IMR-90 (cell line): ENCODE data around the gene LCA5. TPM values are rescaled to one million over a fixed set of nuclear protein-coding genes. Genes with fewer than 3 reads are reported as not detected.

Experiments
- ATAC-seq: fragments of 200-7000 bp; cut with Tn5 transposase; 2 replicates; pipeline ENCODE4 v1.9.1; 2020; ENCODE audit warnings: low read depth, mild to moderate bottlenecking, moderate library complexity
- BruUV-seq: library from RNA; stranded (reverse); fragments of 400-500 nt; replicated peaks from 2 replicates; lab custom pipeline; 2021; lab: Mats Ljungman, UMichigan
- CTCF ChIA-PET: fragments of 300-600 bp; formaldehyde crosslinking; extraction: SDS; loops from one replicate; lab custom pipeline; 2021; ENCODE audit warnings: antibody characterized with exemption; lab: Yijun Ruan, JAX
- POLR2A ChIA-PET: fragments of 300-600 bp; sonication (Branson Sonifier 250); formaldehyde crosslinking; loops from one replicate; lab custom pipeline; 2022; ENCODE audit warnings: antibody characterized with exemption; ENCODE audit not compliant: unreplicated experiment; lab: Charles Lee
- DNase-seq: peaks from one replicate; pipeline ENCODE4 v3.0.0; 2013
- H2AFZ ChIP-seq: replicated peaks from 2 replicates; pipeline ENCODE3; 2013; ENCODE audit warnings: low read length, mild to moderate bottlenecking; ENCODE audit not compliant: poor library complexity
- H2AK5ac ChIP-seq: 2 replicates; pipeline ENCODE4 v1.6.1; 2013; ENCODE audit warnings: low read depth, low read length, inconsistent platforms
- H2AK9ac ChIP-seq: replicated peaks from 2 replicates; pipeline ENCODE3; 2013; ENCODE audit warnings: mild to moderate bottlenecking, low read depth, low read length, moderate library complexity; ENCODE audit not compliant: poor library complexity
- H2BK120ac ChIP-seq: 2 replicates; pipeline ENCODE4 v1.6.1; 2013; ENCODE audit warnings: low read depth, low read length, inconsistent platforms
- H2BK15ac ChIP-seq: 3 replicates; pipeline ENCODE4 v1.6.1; 2013; ENCODE audit warnings: low read depth, low read length, inconsistent platforms
- H2BK20ac ChIP-seq: 2 replicates; pipeline ENCODE4 v1.6.1; 2013; ENCODE audit warnings: low read depth, mild to moderate bottlenecking, inconsistent platforms, low read length, moderate library complexity
- H2BK5ac ChIP-seq: 2 replicates; pipeline ENCODE4 v1.6.1; 2013; ENCODE audit warnings: mild to moderate bottlenecking, low read depth, low read length, inconsistent platforms; ENCODE audit not compliant: poor library complexity, severe bottlenecking
- H3K14ac ChIP-seq: replicated peaks from 2 replicates; pipeline ENCODE4 v1.6.1; 2013; ENCODE audit warnings: low read depth, low read length, inconsistent platforms
- H3K18ac ChIP-seq: 2 replicates; pipeline ENCODE4 v1.6.1; 2013; ENCODE audit warnings: low read depth, low read length, control low read depth
- H3K23ac ChIP-seq: 2 replicates; pipeline ENCODE4 v1.6.1; 2013; ENCODE audit warnings: low read depth, low read length, inconsistent platforms
- H3K27ac ChIP-seq: 2 replicates; pipeline ENCODE4 v1.5.1; 2013; ENCODE audit warnings: mild to moderate bottlenecking, control low read depth, low read length; ENCODE audit not compliant: insufficient read depth
- H3K27me3 ChIP-seq: 2 replicates; pipeline ENCODE4 v1.6.1; 2013; ENCODE audit warnings: low read length; ENCODE audit not compliant: control insufficient read depth, insufficient read depth
- H3K36me3 ChIP-seq: 2 replicates; pipeline ENCODE4 v1.6.1; 2013; ENCODE audit warnings: low read length, mixed read lengths; ENCODE audit not compliant: control insufficient read depth, insufficient read depth
- H3K4ac ChIP-seq: 2 replicates; pipeline ENCODE4 v1.6.1; 2013; ENCODE audit warnings: low read depth, low read length, inconsistent platforms
- H3K4me1 ChIP-seq: 2 replicates; pipeline ENCODE4 v1.6.1; 2013; ENCODE audit warnings: low read length, mixed read lengths; ENCODE audit not compliant: control insufficient read depth, insufficient read depth
- H3K4me2 ChIP-seq: 2 replicates; pipeline ENCODE4 v1.6.1; 2013; ENCODE audit warnings: low read depth, mild to moderate bottlenecking, control low read depth, low read length, moderate library complexity
- H3K4me3 ChIP-seq: 2 replicates; pipeline ENCODE4 v1.5.1; 2013; ENCODE audit warnings: low read depth, mild to moderate bottlenecking, control low read depth, low read length, moderate library complexity; ENCODE audit not compliant: insufficient read depth
- H3K56ac ChIP-seq: 2 replicates; pipeline ENCODE4 v1.6.1; 2013; ENCODE audit warnings: low read length, inconsistent platforms; ENCODE audit not compliant: insufficient read depth; ENCODE audit errors: extremely low read depth
- H3K79me1 ChIP-seq, 2 experiments: 2 replicates each; pipeline ENCODE4 v1.6.1; 2013; ENCODE audit warnings: low read length in 2 of 2, inconsistent platforms in 1 of 2, low read depth in 1 of 2
- H3K9ac ChIP-seq: 2 replicates; pipeline ENCODE4 v1.6.1; 2013; ENCODE audit warnings: low read depth, low read length, control low read depth
- H3K9me1 ChIP-seq: 2 replicates; pipeline ENCODE4 v1.6.1; 2013; ENCODE audit warnings: low read length, inconsistent platforms; ENCODE audit not compliant: insufficient read depth
- H3K9me3 ChIP-seq: 2 replicates; pipeline ENCODE4 v1.6.1; 2013; ENCODE audit warnings: low read length; ENCODE audit not compliant: control insufficient read depth, insufficient read depth
- H4K20me1 ChIP-seq: 2 replicates; pipeline ENCODE4 v1.6.1; 2013; ENCODE audit warnings: low read length, inconsistent platforms; ENCODE audit not compliant: insufficient read depth
- H4K5ac ChIP-seq: 2 replicates; pipeline ENCODE4 v1.6.1; 2013; ENCODE audit warnings: mild to moderate bottlenecking, low read depth, low read length, control low read depth
- H4K8ac ChIP-seq, 2 experiments: 2 replicates each; pipeline ENCODE4 v1.6.1; 2013; ENCODE audit warnings: low read depth in 2 of 2, low read length in 2 of 2, control low read depth in 1 of 2, inconsistent platforms in 1 of 2
- H4K91ac ChIP-seq: 2 replicates; pipeline ENCODE4 v1.6.1; 2013; ENCODE audit warnings: low read depth, low read length, inconsistent platforms; ENCODE audit not compliant: insufficient read depth
- BHLHE40 ChIP-seq: fragments of 150-350 bp; IDR thresholded peaks from 2 replicates; pipeline ENCODE4 v1.6.1; 2016; ENCODE audit warnings: mild to moderate bottlenecking, low read depth, low read length
- CEBPB ChIP-seq: IDR thresholded peaks from 2 replicates; pipeline ENCODE4 v1.6.1; 2012; ENCODE audit warnings: low read depth, low read length, improper control_type of control experiment
- CHD1 ChIP-seq: IDR thresholded peaks from 2 replicates; pipeline ENCODE4 v1.6.1; 2012; ENCODE audit warnings: low read depth, low read length, improper control_type of control experiment
- FOS ChIP-seq: fragments of 150-350 bp; IDR thresholded peaks from 2 replicates; pipeline ENCODE4 v1.6.1; 2016; ENCODE audit warnings: low read depth, low read length
- MAFK ChIP-seq: IDR thresholded peaks from 2 replicates; pipeline ENCODE4 v1.6.1; 2012; ENCODE audit warnings: low read depth, low read length, improper control_type of control experiment
- MAZ ChIP-seq: IDR thresholded peaks from 2 replicates; pipeline ENCODE4 v1.6.1; 2012; ENCODE audit warnings: low read depth, mild to moderate bottlenecking, low read length, improper control_type of control experiment, moderate library complexity, borderline replicate concordance
- MXI1 ChIP-seq: IDR thresholded peaks from 2 replicates; pipeline ENCODE4 v1.6.1; 2012; ENCODE audit warnings: low read depth, mild to moderate bottlenecking, low read length, moderate library complexity, borderline replicate concordance
- POLR2A ChIP-seq: IDR thresholded peaks from 2 replicates; pipeline ENCODE4 v1.6.1; 2012; ENCODE audit warnings: mild to moderate bottlenecking, low read depth, low read length
- RCOR1 ChIP-seq: IDR thresholded peaks from 2 replicates; pipeline ENCODE4 v1.6.1; 2012; ENCODE audit warnings: mild to moderate bottlenecking, low read length, improper control_type of control experiment; ENCODE audit not compliant: insufficient replicate concordance
- RFX5 ChIP-seq: IDR thresholded peaks from 2 replicates; pipeline ENCODE4 v1.8.0; 2012; ENCODE audit warnings: low read depth, mild to moderate bottlenecking, low read length, moderate library complexity
- SMC3 ChIP-seq: fragments of 150-350 bp; IDR thresholded peaks from 2 replicates; pipeline ENCODE4 v1.6.1; 2016; ENCODE audit warnings: low read depth, mild to moderate bottlenecking, antibody characterized with exemption, low read length, moderate library complexity
- WGBS, 2 experiments: methylation state at CpG; one replicate each; pipeline versions ENCODE4 v1.1.5 to v1.1.7; 2013; ENCODE audit warnings: missing lambda C conversion rate in 2 of 2; ENCODE audit not compliant: insufficient read length in 1 of 2; ENCODE audit errors: extremely low coverage in 2 of 2; 5-methylcytosine and 5-hydroxymethylcytosine counted together
- dilution Hi-C: fragments of 300-500 bp; cut with HindIII; formaldehyde crosslinking; loops from one replicate; pipeline ENCODE4 v1.14.3; 2018; ENCODE audit warnings: low sequenced_read_pairs; ENCODE audit not compliant: unreplicated experiment
- in situ Hi-C: fragments of 300-500 bp; cut with MboI; formaldehyde crosslinking; loops from 3 replicates; pipeline ENCODE4 v1.14.3; 2019; ENCODE audit warnings: low sequenced_read_pairs, inconsistent platforms, mixed read lengths
- intact Hi-C: fragments of 100-400 bp; cut with micrococcal nuclease; formaldehyde crosslinking; loops from 2 replicates; pipeline ENCODE4 v1.10.0; 2022
- polyA plus RNA-seq, 3 experiments: library from polyadenylated mRNA; depleted of rRNA; stranded (reverse); fragments of >200 nt; gene quantifications; 2 replicates each; pipeline ENCODE4 v1.2.3, GENCODE V29; 2012; ENCODE audit warnings: low replicate concordance in 1 of 3
- total RNA-seq: library from RNA; depleted of rRNA; stranded (reverse); fragments of >200 nt; gene quantifications from 2 replicates; pipeline ENCODE4 v1.2.3, GENCODE V29; 2012
- TF ChIP-seq, protein P1 (sequence below): fragments of 150-350 bp; IDR thresholded peaks from 2 replicates; pipeline ENCODE4 v1.6.1; 2017; ENCODE audit warnings: mild to moderate bottlenecking, antibody characterized with exemption, low read length, low read depth
- TF ChIP-seq, protein P2 (sequence below): fragments of 150-350 bp; IDR thresholded peaks from 2 replicates; pipeline ENCODE4 v1.6.1; 2016; ENCODE audit warnings: low read depth, mild to moderate bottlenecking, low read length, moderate library complexity, borderline replicate concordance
- TF ChIP-seq, protein P3 (sequence below): conservative IDR thresholded peaks from 2 replicates; pipeline ENCODE4 v1.5.1; 2012; ENCODE audit warnings: mild to moderate bottlenecking, low read depth, low read length, improper control_type of control experiment

LCA5 gene
- total and polyA plus RNA-seq, 2 of the 4 experiments (the other 2 are of a cell fraction) = 1.2 to 2.0 TPM

DNA sequence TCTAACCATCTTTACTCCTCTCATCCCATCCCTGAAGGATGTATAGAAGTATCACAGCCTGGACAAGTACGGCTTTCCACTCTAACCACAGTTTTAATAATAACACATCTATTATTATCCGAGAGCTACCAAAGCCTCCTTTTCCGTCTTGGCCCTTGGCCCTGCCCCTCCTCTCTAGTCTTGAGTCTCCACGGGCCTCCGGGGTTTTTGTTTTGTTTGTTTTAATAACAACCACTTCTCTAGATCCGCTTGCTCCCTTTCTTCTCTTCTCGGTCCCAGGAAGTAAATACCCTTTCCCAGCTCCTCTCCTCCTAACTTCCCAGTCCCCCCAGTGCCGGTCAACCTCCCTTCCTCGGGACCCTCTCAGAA lies 661 bp downstream of the LCA5 start:
- H3K9ac ChIP-seq = peak overlapping the region; percentile 70
- peak overlapping the region; percentile 61 for H3K4ac ChIP-seq
- H4K91ac ChIP-seq = peak overlapping the region; percentile 16
- peaks cover 12 to 14% of the 10 kb centered on the region in 2 experiments; a peak in 3 of 4 replicates for H3K79me1 ChIP-seq
- H2BK120ac ChIP-seq = 0 out of 2 replicates have a peak overlapping the region, but pooled peaks have one; percentile 55
- intact Hi-C loops (loop anchor here (2.0 kb wide), 1 partner anchor 116 kb away; no protein-coding TSS in a partner anchor), dilution Hi-C loops (no loop called here), in situ Hi-C loops (loop anchor here (10.0 kb wide), 1 partner anchor 312 kb away; no protein-coding TSS in a partner anchor)
- ATAC-seq (peak; percentile 8), DNase-seq (peak; percentile 31)
- peak overlapping the region; percentile 98 for H2AFZ ChIP-seq
- peak overlapping the region; percentile 79 for H3K27ac ChIP-seq
- H3K18ac ChIP-seq = peak overlapping the region; percentile 18
- BruUV-seq = no TSS peak
- no peaks in the 10 kb centered on the region for H3K36me3 ChIP-seq
- POLR2A ChIA-PET = no interaction called here
- H4K5ac ChIP-seq = peak overlapping the region; percentile 9
- TF ChIP-seq MAFK (no peak), CEBPB (no peak), CHD1 (no peak), RFX5 (no peak), MXI1 (no peak), FOS (no peak), POLR2A (no peak), RCOR1 (no peak), MAZ (no peak), SMC3 (no peak), BHLHE40 (no peak)
- TF ChIP-seq, protein P1, sequence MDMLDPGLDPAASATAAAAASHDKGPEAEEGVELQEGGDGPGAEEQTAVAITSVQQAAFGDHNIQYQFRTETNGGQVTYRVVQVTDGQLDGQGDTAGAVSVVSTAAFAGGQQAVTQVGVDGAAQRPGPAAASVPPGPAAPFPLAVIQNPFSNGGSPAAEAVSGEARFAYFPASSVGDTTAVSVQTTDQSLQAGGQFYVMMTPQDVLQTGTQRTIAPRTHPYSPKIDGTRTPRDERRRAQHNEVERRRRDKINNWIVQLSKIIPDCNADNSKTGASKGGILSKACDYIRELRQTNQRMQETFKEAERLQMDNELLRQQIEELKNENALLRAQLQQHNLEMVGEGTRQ = no peak
- TF ChIP-seq, protein P2, sequence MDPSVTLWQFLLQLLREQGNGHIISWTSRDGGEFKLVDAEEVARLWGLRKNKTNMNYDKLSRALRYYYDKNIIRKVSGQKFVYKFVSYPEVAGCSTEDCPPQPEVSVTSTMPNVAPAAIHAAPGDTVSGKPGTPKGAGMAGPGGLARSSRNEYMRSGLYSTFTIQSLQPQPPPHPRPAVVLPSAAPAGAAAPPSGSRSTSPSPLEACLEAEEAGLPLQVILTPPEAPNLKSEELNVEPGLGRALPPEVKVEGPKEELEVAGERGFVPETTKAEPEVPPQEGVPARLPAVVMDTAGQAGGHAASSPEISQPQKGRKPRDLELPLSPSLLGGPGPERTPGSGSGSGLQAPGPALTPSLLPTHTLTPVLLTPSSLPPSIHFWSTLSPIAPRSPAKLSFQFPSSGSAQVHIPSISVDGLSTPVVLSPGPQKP = no peak
- TF ChIP-seq, protein P3, sequence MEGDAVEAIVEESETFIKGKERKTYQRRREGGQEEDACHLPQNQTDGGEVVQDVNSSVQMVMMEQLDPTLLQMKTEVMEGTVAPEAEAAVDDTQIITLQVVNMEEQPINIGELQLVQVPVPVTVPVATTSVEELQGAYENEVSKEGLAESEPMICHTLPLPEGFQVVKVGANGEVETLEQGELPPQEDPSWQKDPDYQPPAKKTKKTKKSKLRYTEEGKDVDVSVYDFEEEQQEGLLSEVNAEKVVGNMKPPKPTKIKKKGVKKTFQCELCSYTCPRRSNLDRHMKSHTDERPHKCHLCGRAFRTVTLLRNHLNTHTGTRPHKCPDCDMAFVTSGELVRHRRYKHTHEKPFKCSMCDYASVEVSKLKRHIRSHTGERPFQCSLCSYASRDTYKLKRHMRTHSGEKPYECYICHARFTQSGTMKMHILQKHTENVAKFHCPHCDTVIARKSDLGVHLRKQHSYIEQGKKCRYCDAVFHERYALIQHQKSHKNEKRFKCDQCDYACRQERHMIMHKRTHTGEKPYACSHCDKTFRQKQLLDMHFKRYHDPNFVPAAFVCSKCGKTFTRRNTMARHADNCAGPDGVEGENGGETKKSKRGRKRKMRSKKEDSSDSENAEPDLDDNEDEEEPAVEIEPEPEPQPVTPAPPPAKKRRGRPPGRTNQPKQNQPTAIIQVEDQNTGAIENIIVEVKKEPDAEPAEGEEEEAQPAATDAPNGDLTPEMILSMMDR = no peak
- WGBS, 2 experiments = 0% methylated on average over 4 of the region's 9 CpGs; no CpG with 5 or more reads in 1 of the 2 experiments
- H3K9me3 ChIP-seq = no peaks in the 10 kb centered on the region
- peak overlapping the region; percentile 15 for H2AK9ac ChIP-seq
- peak overlapping the region; percentile 37; the same call in 1 of the 2 replicates for H3K56ac ChIP-seq
- H3K4me1 ChIP-seq = no peaks in the 10 kb centered on the region
- peak overlapping the region; percentile 48; the same call in 1 of the 2 replicates for H3K23ac ChIP-seq
- H3K4me2 ChIP-seq = peak overlapping the region; percentile 54
- H4K20me1 ChIP-seq = no peaks in the 10 kb centered on the region
- peak overlapping the region; percentile 91 for H3K4me3 ChIP-seq
- no peaks in the 10 kb centered on the region for H3K27me3 ChIP-seq
- 0 out of 2 replicates have a peak overlapping the region, but pooled peaks have one; percentile 41 for H3K14ac ChIP-seq
- no peak overlapping the region for H2AK5ac ChIP-seq
- H4K8ac ChIP-seq = peak overlapping the region; percentile 59 to 74; a peak in 2 of 4 replicates
- H2BK5ac ChIP-seq = peak overlapping the region; percentile 71
- CTCF ChIA-PET = no interaction called here
- H3K9me1 ChIP-seq = no peaks in the 10 kb centered on the region
- H2BK20ac ChIP-seq = no peak overlapping the region; the same call in 1 of the 2 replicates
- peak overlapping the region; percentile 2; the same call in 2 of the 3 replicates for H2BK15ac ChIP-seq
